GM06990 (cell line): Measurements from ENCODE around the gene CCL27.
A peak's percentile ranks its signal among the peaks of the same experiment; 100 is the strongest.

Experiments
- DNase-seq: peaks from one replicate; pipeline ENCODE4 v3.0.0-alpha.2; 2011; ENCODE audit not compliant: insufficient read length; ENCODE audit errors: extremely low read depth
- H3K27me3 ChIP-seq: replicated peaks from 2 replicates; pipeline ENCODE4 v1.6.0; 2011; ENCODE audit warnings: low read length; ENCODE audit not compliant: control insufficient read depth, insufficient read depth
- H3K36me3 ChIP-seq: 2 replicates; pipeline ENCODE4 v1.5.1; 2011; ENCODE audit warnings: low read length; ENCODE audit not compliant: control insufficient read depth, insufficient read depth
- H3K4me3 ChIP-seq: replicated peaks from 2 replicates; pipeline ENCODE4 v1.5.1; 2011; ENCODE audit warnings: low read depth, mild to moderate bottlenecking, control low read depth, low read length
- CTCF ChIP-seq: IDR thresholded peaks from 2 replicates; pipeline ENCODE4 v1.5.1; 2011; ENCODE audit warnings: low read length, control low read depth, mild to moderate bottlenecking, inconsistent platforms; ENCODE audit not compliant: insufficient read depth, poor library complexity, severe bottlenecking

The CCL27 gene

GRCh38 chr9:34665067-34665380, 2.6 kb upstream of the CCL27 start:
- TF ChIP-seq CTCF = no peak
- no peak for DNase-seq
- Histone ChIP-seq H3K27me3 (no peaks in the 10 kb centered on the region; the same call in 1 of the 2 replicates), H3K36me3 (no peaks in the 10 kb centered on the region), H3K4me3 (peak overlapping the region; percentile 57)

GRCh38 chr9:34664281-34665066, 2.0 kb upstream of the CCL27 start:
- no peaks in the 10 kb centered on the region; the same call in 1 of the 2 replicates for H3K27me3 ChIP-seq
- peak overlapping the region; percentile 57 for H3K4me3 ChIP-seq
- no peaks in the 10 kb centered on the region for H3K36me3 ChIP-seq
- peak; percentile 49 for DNase-seq
- TF ChIP-seq CTCF = peak; percentile 99

- no peak for DNase-seq
- H3K4me3 ChIP-seq = no peak overlapping the region
- no peaks in the 10 kb centered on the region for H3K36me3 ChIP-seq
- H3K27me3 ChIP-seq = no peaks in the 10 kb centered on the region
- no peak for TF ChIP-seq CTCF
Observed at GRCh38 chr9:34663303-34663605, 797 bp upstream of the CCL27 start.

GRCh38 chr9:34659592-34660253, 2.7 kb downstream of the CCL27 start:
- TF ChIP-seq CTCF = no peak
- DNase-seq = no peak
- H3K4me3 ChIP-seq = no peak overlapping the region
- H3K27me3 ChIP-seq = no peaks in the 10 kb centered on the region
- H3K36me3 ChIP-seq = no peaks in the 10 kb centered on the region

- Histone ChIP-seq H3K27me3 (no peaks in the 10 kb centered on the region), H3K4me3 (no peak overlapping the region), H3K36me3 (no peaks in the 10 kb centered on the region)
- DNase-seq = no peak
- no peak for TF ChIP-seq CTCF
Observed at GRCh38 chr9:34658461-34658860, 4.0 kb downstream of the CCL27 start.
